Left ventricle myocardium superior (tissue), 1 donor: ENCODE results near the gene ZNF33A. TPM values are rescaled to one million over a fixed set of nuclear protein-coding genes. Genes with fewer than 3 reads are reported as not detected.
"Not testable (repeated sequence)": the region's sequence is repeated elsewhere in the genome, so short reads cannot be mapped to it uniquely, and the experiment has no call there.

Experiments
- ATAC-seq: fragments of 200-7000 bp; cut with Tn5 transposase; one replicate; pipeline ENCODE4 v1.9.1; 2020; ENCODE audit warnings: mild to moderate bottlenecking, moderate library complexity
- DNase-seq: peaks from one replicate; pipeline ENCODE4 v3.0.0-alpha.2; 2020
- intact Hi-C: fragments of 100-400 bp; cut with micrococcal nuclease; formaldehyde crosslinking; loops from one replicate; pipeline ENCODE4 v1.11.0; 2022
- long read RNA-seq: library from polyadenylated mRNA; unstranded; transcript quantifications from one replicate; pipeline ENCODE4 v2.0.0, GENCODE V29; 2021
- total RNA-seq: library from RNA; stranded (reverse); fragmentation: NEBNext Ultra II Directional; extraction: Animal tissue kit (Norgen Biotek cat#: 25700); gene quantifications from one replicate; pipeline ENCODE4 v1.2.1, GENCODE V29; 2021
- donor health status: DM: no; HTN: yes; CAD: no; lungs with severe emphysema.

The ZNF33A gene
- 23.6 TPM for total RNA-seq
- long read RNA-seq, full-length matches to known transcripts = 19 of 21 reads
- long read RNA-seq, partial matches to known transcripts = 1 of 21 reads
- long read RNA-seq, other reads (novel, unspliced or antisense) = 1 of 21 reads

GRCh38 chr10:38010119-38010903 is at the start of gene ZNF33A:
ZNF33A (plus strand) TSS chr10:38010675; CDS start chr10:38012342, 1,667 bp downstream.
- DNase-seq (peak; percentile 94), ATAC-seq (peak; percentile 96)
- intact Hi-C loops = no loop called here

- DNase-seq = no peak
- intact Hi-C loops = no loop called here
- ATAC-seq = no peak
Measured at GRCh38 chr10:37965006-37965405, 45.5 kb upstream of the ZNF33A start.

- intact Hi-C loops = no loop called here
- no peak for ATAC-seq
- no peak for DNase-seq
Measured at GRCh38 chr10:37972396-37972795, 38.1 kb upstream of the ZNF33A start.

GRCh38 chr10:37975401-37975991 is 35.0 kb upstream of the ZNF33A start:
- intact Hi-C loops = no loop called here
- DNase-seq (no peak), ATAC-seq (no peak)

GRCh38 chr10:37976091-37976879 is 34.2 kb upstream of the ZNF33A start, which contains the start of gene ZNF25:
ZNF25 (minus strand) TSS chr10:37976647; CDS start chr10:37971722, 4,925 bp downstream.
- peak; percentile 97 for ATAC-seq

GRCh38 chr10:37976880-37977203 is 33.6 kb upstream of the ZNF33A start:
- intact Hi-C loops = no loop called here
- no peak for ATAC-seq
- no peak for DNase-seq

More at GRCh38 chr10:37976091-37976879, 34.2 kb upstream of the ZNF33A start, which contains the start of gene ZNF25:
- intact Hi-C loops = no loop called here
- DNase-seq = peak; percentile 98

GRCh38 chr10:37991655-37992054 is 18.8 kb upstream of the ZNF33A start:
- intact Hi-C loops = no loop called here
- ATAC-seq = no peak
- no peak for DNase-seq

GRCh38 chr10:37992083-37992482 is 18.4 kb upstream of the ZNF33A start:
- intact Hi-C loops = no loop called here
- DNase-seq (no peak), ATAC-seq (no peak)

- intact Hi-C loops, DNase-seq, ATAC-seq: not testable (repeated sequence)
Measured at GRCh38 chr10:37998920-37999319, 11.6 kb upstream of the ZNF33A start.

GRCh38 chr10:38000474-38000873 is 10.0 kb upstream of the ZNF33A start:
- intact Hi-C loops, ATAC-seq, DNase-seq: not testable (repeated sequence)

- no peak for ATAC-seq
- intact Hi-C loops = no loop called here
Measured at GRCh38 chr10:38003026-38003425, 7.4 kb upstream of the ZNF33A start.

GRCh38 chr10:38003588-38003987 is 6.9 kb upstream of the ZNF33A start:
- intact Hi-C loops = no loop called here
- ATAC-seq (no peak), DNase-seq (no peak)

More at GRCh38 chr10:38003026-38003425, 7.4 kb upstream of the ZNF33A start:
- no peak for DNase-seq

- ATAC-seq = no peak
- intact Hi-C loops = no loop called here
- no peak for DNase-seq
Measured at GRCh38 chr10:38007551-38007950, 2.9 kb upstream of the ZNF33A start.

GRCh38 chr10:38007991-38008390 is 2.5 kb upstream of the ZNF33A start:
- no peak for DNase-seq
- ATAC-seq = no peak
- intact Hi-C loops = no loop called here

- intact Hi-C loops = no loop called here
- DNase-seq = no peak
- ATAC-seq = no peak
Measured at GRCh38 chr10:38016354-38016753, 5.9 kb downstream of the ZNF33A start.

- DNase-seq, intact Hi-C loops, ATAC-seq: not testable (repeated sequence)
Measured at GRCh38 chr10:38019124-38019523, 8.6 kb downstream of the ZNF33A start.

GRCh38 chr10:38025283-38025682 is 14.8 kb downstream of the ZNF33A start:
- intact Hi-C loops = no loop called here

GRCh38 chr10:38027986-38028385 is 17.5 kb downstream of the ZNF33A start:
- ATAC-seq = no peak
- intact Hi-C loops = no loop called here

More at GRCh38 chr10:38025283-38025682, 14.8 kb downstream of the ZNF33A start:
- DNase-seq (no peak), ATAC-seq (no peak)

GRCh38 chr10:38032886-38033285 is 22.4 kb downstream of the ZNF33A start:
- intact Hi-C loops = no loop called here
- ATAC-seq = peak; percentile 37
- no peak for DNase-seq

More at GRCh38 chr10:38027986-38028385, 17.5 kb downstream of the ZNF33A start:
- DNase-seq = no peak
